Measurements from ENCODE around the gene FBLN1.
"Not testable (repeated sequence)": the region's sequence is repeated elsewhere in the genome, so short reads cannot be mapped to it uniquely, and the experiment has no call there.

The FBLN1 gene

DNA sequence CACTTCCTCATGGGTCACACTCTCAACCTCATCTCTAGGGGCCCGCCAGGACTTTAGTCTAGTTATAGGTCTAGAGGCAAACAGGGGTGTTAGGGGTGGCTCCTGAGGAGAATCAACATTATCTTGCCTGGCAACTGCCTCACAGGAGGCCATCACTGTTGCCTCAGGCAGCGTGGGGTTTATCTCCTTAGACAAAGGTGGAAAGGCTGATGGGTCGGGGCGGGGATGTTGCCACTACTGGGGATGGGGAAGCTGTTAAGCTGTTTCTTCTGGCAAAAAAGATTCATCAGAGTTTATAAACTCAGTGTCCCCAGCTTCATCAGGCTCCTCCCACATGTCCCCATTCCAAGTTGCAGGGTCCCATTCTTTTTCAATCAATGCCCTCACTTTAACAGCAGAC, 58.1 kb downstream of the FBLN1 start:
- DNase-seq (ENCODE audit: low read depth, low spot score); H3K27ac ChIP-seq: not testable (repeated sequence)

GRCh38 chr22:45562102-45562501, 59.4 kb downstream of the FBLN1 start:
- DNase-seq (ENCODE audit: low read depth, low spot score), result no peak
- H3K27ac ChIP-seq, result no peak overlapping the region

- no peak overlapping the region for H3K27ac ChIP-seq
- no peak for DNase-seq (ENCODE audit: low read depth, low spot score)
Observed at GRCh38 chr22:45562537-45563361, 60.1 kb downstream of the FBLN1 start.

GRCh38 chr22:45563362-45564040, 60.8 kb downstream of the FBLN1 start:
- no peak for DNase-seq (ENCODE audit: low read depth, low spot score)
- no peak overlapping the region for H3K27ac ChIP-seq

DNA sequence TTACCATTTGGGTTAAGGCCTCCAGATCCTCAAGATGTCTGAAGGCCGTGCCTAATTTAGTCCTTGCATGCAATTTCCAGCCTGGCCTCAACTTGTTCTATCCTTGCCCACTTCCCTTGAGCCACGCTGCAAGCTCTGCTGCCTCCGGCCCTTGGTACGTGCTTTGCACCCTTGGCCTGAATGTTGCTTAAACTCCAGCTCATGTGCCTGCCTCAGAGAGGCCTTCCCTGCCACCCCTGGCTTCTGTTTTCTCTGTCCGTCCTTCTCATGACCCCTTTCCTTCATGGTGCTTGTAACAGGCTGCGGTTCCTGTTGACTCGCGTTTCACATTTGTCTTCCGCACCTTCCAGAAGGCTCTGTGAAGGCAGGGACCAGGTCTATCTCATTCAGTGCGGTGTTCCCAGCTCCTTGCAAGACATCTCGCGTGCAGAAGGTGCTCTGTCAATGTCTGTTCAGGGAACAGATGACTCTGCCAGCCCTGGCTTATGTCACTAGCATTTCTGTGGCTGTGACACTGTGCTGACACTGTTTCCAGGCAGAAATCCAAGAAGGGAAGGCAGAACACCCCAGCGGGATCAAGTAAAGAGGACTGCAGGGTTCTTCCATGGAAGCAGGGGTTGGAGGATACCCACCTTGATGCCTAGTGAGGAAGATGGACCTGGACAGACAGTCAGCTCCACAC, 61.8 kb downstream of the FBLN1 start:
- no peak for DNase-seq (ENCODE audit: low read depth, low spot score)
- no peak overlapping the region for H3K27ac ChIP-seq

- H3K27ac ChIP-seq, result no peak overlapping the region
- DNase-seq (ENCODE audit: low read depth, low spot score), result no peak
Observed at GRCh38 chr22:45565171-45565570, 62.5 kb downstream of the FBLN1 start.

DNA sequence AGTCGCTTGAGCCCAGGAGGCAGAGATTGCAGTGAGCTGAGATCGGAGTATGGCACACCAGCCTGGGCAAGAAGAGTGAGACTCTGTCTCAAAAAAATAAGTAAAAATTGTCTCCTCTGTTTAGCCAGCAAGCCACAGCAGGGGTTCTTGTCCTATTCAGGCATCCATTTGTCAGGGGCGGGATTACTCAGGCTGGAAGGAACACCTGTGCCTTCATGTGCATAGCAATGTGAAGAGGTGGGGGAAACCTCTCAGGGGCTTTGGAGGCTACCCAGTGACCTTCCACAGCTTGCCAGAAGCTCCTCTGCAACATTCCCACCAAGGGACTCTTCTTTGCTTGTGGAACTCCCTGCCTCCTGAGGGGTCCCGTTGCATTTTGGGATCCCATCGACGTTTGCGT, 63.3 kb downstream of the FBLN1 start:
- H3K27ac ChIP-seq, result no peak overlapping the region
- DNase-seq (ENCODE audit: low read depth, low spot score), result no peak

DNA sequence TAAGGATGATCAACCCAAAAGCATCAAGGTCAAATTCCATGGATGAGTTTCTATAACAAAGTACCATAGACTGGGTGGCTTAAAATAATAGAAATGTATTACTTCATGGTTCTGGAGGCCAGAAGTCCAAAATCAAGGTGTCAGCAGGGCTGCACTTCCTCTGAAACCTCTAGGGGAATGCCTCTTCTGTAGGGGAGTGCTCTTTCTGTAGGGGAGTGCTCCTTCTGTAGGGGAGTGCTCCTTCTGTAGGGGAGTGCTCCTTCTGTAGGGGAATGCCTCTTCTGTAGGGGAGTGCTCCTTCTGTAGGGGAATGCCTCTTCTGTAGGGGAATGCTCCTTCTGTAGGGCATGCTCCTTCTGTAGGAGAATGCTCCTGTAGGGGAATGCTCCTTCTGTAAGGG, 65.5 kb downstream of the FBLN1 start:
- no peak overlapping the region for H3K27ac ChIP-seq
- DNase-seq (ENCODE audit: low read depth, low spot score), result no peak

DNA sequence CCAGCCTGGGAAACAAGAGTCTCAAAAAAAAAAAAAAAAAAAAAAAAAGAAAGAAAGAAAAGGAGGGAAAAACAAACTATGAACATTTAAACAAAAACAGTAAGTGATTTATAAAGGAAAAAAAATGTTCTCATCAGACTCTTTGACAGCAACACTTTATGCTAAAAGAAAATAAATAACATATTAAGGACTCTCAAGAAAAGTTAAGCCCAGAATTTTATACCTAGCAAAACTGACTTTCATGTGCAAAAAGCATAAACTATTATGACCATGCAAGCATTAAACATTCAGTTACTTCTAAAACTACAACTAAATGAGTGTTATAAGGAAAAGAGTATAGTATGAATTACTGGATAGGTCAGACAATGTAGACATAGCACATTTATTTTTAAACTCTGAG, 68.4 kb downstream of the FBLN1 start:
- H3K27ac ChIP-seq, result no peak overlapping the region
- no peak for DNase-seq (ENCODE audit: low read depth, low spot score)

GRCh38 chr22:45572444-45572843, 69.8 kb downstream of the FBLN1 start:
- H3K27ac ChIP-seq, result peak overlapping the region; percentile 49
- peak; percentile 76 for DNase-seq (ENCODE audit: low read depth, low spot score)

DNA sequence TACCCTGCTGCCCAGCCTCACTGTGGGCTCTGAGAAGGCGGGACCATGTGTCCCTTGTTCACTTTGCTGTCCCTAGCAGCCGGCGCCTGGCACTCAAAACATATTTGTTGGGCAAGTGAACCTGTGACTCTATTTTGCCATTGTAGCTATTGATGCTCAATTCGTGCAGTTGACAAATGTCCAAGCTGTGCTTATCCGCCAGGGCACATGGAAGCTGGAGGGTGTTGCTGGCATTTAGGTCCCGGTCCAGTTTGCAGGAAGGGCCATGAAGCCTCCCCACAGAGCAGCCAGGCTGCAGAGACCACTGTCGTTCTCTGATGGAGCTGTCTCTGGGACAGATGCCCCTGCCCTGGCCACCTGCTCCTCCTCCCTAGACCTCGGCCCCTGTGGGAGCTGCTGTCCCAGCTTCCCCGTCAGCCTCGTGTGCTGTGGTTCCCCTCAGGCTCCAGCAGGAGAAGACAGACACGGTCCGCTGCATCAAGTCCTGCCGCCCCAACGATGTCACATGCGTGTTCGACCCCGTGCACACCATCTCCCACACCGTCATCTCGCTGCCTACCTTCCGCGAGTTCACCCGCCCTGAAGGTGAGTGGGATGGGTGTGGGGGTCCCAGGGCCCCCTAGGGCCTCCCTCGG, 71.5 kb downstream of the FBLN1 start:
- no peak for DNase-seq (ENCODE audit: low read depth, low spot score)

GRCh38 chr22:45575173-45575572, 72.5 kb downstream of the FBLN1 start:
- no peak for DNase-seq (ENCODE audit: low read depth, low spot score)
- H3K27ac ChIP-seq, result no peak overlapping the region

More for the DNA sequence above, 71.5 kb downstream of the FBLN1 start:
- no peak overlapping the region for H3K27ac ChIP-seq

DNA sequence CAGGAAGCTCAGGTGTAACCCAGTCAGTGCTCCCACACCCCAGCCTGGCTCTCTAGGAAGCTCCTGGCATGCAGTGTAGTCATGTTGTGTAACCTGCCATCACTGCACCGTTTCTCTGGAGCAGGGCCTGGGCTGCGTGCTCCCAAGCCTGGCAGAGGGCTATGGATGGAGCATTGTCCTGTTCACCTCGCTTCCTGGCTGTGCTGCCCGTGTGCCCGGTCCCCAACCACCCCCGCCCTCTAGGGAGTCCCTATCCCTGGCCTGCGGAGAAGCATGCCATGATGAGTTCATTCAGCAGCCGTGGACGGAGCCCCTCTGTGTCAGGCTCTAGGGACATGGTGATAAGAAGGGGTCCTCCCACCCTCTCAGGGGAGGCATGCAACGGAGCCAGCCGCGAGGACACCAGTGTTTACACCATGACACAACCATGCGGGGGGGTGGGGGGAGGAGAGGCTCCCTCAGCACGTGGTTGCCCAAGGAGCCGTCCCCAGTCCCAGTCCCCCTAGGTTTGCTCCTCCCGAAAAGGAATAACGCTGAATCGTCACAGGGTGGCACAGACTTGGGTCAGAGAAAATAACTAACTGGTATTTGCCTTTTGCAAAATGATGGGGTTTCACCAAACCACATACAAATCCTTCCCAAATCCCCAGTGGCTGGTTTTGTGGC, 73.1 kb downstream of the FBLN1 start:
- DNase-seq (ENCODE audit: low read depth, low spot score), result no peak
- H3K27ac ChIP-seq, result no peak overlapping the region

DNA sequence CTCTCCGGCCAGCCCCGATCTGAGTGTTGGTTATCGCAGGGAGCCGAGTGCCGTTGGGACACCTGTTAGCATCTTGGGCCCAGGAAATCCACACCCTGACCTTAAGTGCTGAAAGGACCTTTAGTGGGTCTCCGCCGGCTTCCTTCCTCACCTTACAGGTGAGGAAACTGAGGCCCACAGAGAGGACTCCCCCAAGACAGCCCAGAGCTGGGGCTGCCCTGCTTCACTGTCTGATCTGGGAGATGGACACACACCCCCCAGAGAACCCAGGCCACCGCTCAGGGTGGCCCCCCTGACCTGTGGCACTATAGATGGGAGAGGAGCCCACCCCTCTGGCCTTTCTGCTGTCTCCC, 73.6 kb downstream of the FBLN1 start:
- DNase-seq (ENCODE audit: low read depth, low spot score), result no peak
- no peak overlapping the region for H3K27ac ChIP-seq

DNA sequence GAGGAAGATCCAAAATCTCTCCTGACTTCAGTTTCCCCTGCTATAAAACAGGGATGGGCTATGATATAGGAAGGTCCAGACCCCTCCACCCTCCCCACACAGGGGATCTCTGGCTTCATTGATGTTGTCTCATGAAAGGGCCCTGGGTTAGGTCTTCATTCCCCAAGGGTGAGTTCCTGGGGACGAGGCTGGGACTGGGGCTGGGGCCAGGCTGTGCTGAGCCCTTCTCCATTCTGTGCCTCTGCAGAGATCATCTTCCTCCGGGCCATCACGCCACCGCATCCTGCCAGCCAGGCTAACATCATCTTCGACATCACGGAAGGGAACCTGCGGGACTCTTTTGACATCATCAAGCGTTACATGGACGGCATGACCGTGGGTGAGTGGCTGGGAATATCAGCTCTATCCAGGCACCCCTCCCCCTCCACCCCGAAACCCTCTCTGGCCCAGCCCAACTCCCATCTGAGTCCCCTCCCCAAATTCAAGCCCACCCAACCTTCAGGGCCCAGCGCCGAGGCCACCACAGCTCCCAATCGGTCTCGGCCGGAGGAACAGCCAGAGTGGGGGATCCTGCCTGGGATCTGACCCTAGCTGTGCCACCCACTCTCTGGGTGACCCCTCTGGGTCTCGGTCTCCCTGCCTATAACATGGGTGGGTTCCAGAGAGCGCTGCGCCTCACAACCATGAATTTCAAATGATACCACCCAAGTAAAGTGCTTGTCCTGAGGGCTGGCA, 74.2 kb downstream of the FBLN1 start:
- DNase-seq (ENCODE audit: low read depth, low spot score), result no peak
- no peak overlapping the region for H3K27ac ChIP-seq

- H3K27ac ChIP-seq, result no peak overlapping the region
- DNase-seq (ENCODE audit: low read depth, low spot score), result no peak
Observed at GRCh38 chr22:45577746-45578523, 75.3 kb downstream of the FBLN1 start.

DNA sequence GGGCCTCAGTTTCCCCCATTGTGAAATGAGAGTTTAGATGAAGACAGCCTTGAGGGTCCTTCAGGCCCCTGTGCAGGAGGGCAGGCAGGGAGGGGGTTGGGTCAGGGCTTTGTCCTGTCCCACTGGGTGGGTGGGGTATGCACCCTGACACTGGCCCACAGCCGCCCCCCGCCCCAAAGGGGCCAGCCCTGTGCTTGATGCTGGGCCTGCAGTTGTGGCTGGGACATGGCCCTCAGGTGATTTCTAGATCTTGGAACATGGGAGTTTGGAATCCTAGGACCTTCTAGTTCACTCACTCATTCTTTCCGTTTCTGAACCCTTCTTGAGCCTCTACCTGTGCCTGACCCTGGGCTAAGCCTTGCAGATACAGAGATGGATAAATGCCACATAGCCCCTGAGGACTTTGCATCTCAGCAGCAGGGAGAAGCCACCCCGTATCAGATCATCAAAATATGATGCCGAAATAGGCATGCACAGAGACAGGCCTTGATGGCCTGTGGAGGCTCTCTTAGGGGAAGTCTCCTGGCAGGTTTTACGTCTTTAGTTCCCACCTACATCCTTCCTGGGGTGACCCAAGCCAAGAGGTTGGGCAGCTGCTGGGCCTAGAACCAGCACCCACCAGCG, 76.0 kb downstream of the FBLN1 start:
- H3K27ac ChIP-seq, result no peak overlapping the region
- no peak for DNase-seq (ENCODE audit: low read depth, low spot score)

- no peak for DNase-seq (ENCODE audit: low read depth, low spot score)
- H3K27ac ChIP-seq, result no peak overlapping the region
Observed at GRCh38 chr22:45579306-45579705, 76.6 kb downstream of the FBLN1 start.
